Middle frontal gyrus (tissue), 1 donor: ENCODE data around the gene DLX3.

Experiments
- DNase-seq: peaks from one replicate; pipeline ENCODE4 v3.0.0-alpha.2; 2015; ENCODE audit warnings: low spot score; ENCODE audit errors: extremely low spot score

Gene DLX3

GRCh38 chr17:49959183-49959935 lies 35.7 kb downstream of the DLX3 start:
- DNase-seq = no peak

DNA sequence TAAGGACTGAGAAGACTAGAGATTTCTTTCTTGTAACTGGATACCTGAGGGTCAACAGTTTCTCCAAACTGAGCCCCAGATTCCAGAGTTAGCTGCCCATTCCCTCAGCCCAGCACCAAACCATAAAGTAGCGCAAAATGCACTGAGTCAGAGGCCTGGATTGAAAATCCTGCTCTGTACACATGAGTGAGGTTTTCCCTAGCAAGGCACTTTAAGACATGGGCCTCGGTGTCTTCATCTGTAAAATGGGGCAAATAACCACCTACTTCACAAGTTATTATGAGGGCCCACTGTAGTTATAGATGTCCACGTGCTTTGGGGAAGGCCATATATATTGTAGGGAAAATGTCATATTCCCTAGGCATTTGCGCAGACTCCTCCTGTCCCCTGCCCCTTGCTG lies 36.3 kb downstream of the DLX3 start:
- DNase-seq = no peak

GRCh38 chr17:49957350-49957749 lies 37.7 kb downstream of the DLX3 start:
- no peak for DNase-seq

DNA sequence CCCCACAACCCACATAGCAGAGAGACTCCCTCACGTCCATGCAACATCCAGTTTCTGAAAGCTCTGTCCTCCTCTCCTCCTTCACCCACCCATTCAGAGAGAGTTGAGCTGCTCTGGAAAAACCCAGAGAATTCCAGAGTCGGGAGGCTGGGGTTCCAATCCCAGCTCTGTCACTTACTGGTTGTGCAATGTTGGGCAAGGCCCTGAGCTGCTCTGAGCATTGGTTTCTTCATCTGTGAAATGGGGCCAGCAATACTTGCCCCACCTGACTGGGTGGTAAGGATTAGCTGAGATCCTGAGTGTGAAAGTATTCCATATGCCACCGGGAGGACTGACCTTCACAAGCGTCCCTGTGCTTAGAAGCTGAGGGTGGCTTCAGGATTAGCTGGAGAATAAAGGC lies 38.2 kb downstream of the DLX3 start:
- DNase-seq = no peak

- DNase-seq = no peak
These were observed 39.9 kb downstream of the DLX3 start for GRCh38 chr17:49955157-49955556.

GRCh38 chr17:49952912-49953497 lies 42.0 kb downstream of the DLX3 start:
- no peak for DNase-seq

DNA sequence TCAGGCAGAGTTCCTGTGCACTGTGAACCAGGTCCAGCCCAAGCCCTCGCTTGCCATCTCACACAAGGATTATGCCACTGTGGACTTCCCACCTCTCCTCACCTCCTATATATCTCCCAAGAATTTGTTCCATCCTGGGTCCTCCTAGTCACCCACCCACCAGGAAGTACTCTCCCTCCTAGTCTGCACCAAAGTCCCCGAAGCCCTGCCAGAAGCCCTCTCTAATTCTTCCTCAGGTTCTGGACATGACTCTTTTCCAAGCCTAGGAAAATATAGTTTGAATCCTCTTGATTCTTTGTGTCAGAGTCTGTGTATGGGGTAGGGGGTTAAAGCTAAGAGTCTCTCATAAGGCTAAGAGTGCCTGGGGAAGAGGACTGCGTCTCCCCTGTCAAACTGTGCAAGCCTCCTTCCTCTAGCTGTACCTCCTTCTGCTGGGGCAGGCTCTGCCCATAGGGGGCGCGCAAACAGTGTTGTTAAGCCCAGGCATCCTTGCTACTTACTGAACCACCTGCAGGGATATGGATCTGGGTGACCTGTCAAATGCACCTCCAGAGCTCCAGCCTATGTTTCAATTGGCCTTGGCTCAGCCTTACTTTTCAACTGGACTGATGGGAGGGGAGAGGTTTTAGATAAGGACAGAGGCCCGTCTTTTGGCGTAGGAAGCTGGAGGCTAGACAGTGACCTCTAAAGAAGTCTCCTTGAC lies 42.7 kb downstream of the DLX3 start:
- DNase-seq = no peak

DNA sequence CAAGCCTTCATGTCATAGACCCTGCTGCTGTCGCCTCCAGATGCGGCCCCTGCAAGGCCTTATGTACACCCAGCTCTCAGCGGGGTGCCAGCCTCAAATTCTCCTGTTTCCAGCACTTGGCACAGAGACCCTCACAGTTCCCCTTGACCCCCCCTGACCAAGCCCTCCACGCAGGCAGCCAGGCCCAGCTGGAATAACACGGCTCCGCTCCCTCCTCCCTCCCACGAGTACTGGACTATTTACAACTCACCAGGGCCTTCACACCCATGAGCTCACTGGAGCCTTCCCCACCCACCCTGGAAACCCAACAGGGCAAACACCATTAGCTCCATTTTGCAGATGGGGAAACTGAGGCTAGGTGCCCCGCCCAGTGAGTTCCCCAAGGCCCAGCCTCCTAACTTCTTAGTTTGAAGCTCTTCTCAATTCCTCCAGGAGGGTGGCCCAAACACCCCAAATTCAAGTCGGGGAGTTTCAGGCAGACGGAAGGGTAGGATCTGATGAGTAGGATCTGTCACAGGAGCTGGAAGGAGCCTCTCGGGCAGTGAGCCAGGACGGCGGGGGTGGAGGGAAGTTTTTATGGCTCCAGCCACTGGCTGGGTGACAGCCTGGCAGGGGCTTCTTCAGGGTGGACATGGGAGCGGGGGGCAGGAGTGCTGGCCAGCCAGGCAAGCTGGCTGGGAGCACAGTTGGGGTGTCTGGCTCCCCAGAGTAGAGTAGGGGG lies 43.5 kb downstream of the DLX3 start:
- no peak for DNase-seq

GRCh38 chr17:49949634-49950033 lies 45.4 kb downstream of the DLX3 start:
- DNase-seq = no peak

DNA sequence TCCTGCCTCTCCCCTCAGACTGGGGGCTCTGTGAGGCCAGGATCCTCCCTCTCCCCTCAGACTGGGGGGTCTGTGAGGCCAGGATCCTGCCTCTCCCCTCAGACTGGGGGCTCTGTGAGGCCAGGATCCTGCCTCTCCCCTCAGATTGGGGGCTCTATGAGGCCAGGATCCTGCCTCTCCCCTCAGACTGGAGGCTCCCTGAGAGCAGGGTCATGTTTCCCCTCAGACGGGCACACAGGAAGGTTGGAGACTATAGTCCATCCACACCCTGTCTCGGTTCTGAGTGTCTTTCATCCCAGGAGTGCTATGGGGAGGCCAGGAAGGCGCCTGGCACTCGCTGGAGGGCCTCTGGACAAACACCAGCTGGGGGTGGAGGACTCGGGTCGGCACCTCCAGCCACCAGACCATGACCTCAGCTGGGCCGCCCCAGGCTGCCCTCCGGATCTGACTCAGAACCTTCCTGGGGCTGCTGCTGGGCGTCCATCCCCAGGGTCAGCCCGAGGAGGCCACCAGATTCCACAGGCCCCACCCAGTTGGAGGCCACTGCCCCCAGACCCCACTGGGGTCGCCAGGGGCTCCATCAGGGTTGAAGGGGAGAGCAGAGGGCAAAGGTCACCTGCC lies 48.0 kb downstream of the DLX3 start:
- no peak for DNase-seq

DNA sequence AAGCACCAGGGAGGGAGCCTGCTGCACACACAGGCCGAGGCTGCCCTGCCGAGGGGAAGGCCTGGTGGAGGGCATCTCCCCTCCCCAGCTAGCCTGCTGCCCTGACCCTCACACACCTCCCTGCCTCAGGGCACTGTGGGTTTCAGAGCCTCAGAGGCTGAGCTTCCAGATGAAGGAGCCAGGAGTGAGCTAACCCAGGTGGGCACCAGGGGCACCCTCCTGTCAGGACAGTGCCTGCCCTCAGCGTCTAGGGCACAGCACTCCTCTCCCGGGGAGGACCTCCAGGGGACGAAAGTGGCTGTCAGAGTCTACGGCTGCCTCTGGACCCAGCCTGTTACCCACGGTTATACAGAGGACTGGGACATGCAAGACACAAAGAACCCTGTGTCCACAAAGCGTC lies 48.8 kb downstream of the DLX3 start:
- no peak for DNase-seq

DNA sequence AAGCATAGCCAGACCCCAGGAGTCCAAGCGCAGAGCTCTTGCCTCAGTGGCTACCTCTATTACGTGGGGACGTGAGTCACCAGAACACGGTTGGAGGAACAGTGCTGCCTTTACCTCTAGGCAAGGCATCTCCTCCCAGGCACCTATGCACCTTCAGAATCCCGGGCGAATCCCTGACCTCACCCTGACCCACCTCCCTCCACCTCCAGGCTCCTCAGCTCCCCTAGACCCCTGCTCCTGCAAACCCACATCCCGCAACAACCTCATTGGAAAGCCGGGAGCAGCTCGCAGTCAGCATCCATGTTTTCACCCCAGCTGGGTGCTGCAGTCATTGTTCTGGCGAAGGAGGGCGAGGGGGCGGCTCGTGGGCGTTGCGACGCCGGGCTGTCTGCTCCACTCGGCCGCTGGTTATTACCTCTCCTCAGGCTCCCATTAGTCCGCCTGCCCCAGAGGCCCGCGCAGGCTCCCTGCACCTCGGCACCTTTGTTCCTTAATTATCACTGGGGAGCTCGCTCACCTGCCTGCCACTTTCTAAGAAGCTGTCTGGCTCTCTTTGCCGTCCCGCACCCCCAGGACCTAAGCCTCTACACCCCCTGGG lies 50.7 kb downstream of the DLX3 start:
- no peak for DNase-seq

DNA sequence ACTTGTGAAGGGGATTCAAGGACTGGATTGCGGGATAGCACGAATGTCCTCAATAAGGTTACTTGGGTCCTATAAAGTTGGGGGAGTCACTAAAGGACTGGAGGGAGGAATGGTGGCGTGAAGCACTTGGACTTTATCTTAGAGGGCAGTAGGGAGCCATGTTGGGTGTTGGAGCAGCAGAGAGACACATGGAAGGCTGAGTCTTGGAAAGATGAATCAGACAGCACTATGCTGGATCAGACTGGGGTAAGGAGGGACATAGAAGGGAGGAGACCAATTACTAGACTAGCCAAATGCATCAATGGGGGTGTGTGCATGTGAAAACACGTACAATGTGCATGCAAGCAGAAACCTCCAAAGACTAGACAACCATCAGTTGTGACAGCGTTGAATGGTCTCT lies 52.1 kb downstream of the DLX3 start:
- no peak for DNase-seq

DNA sequence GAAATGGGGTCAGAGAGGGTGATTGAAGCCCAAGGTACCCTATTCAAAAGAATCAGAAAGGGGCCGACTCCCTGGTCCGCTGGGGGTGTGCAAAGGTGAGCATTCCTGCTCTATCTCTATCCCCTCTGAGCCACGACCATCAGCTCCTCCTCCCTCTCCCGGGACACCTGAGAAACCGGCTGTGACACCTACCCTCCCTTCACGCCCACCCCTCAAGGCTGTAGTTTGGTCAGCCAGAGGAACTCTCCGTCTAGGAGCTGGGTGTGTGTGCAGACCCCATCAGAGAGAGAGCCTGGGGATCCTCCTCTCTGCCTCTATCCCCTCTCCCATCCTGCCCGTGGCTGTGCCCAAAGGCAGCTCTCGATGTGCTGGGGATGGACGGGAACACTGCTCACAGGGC lies 53.6 kb downstream of the DLX3 start:
- DNase-seq = no peak
